Medulla oblongata (tissue), 1 donor: Measurements from ENCODE around the gene NRXN3.
A peak's percentile ranks its signal among the peaks of the same experiment; 100 is the strongest.

ENCODE experiments used
- DNase-seq: peaks from one replicate; pipeline ENCODE4 v3.0.0-alpha.2; 2015; ENCODE audit errors: extremely low spot score

Gene NRXN3

DNA sequence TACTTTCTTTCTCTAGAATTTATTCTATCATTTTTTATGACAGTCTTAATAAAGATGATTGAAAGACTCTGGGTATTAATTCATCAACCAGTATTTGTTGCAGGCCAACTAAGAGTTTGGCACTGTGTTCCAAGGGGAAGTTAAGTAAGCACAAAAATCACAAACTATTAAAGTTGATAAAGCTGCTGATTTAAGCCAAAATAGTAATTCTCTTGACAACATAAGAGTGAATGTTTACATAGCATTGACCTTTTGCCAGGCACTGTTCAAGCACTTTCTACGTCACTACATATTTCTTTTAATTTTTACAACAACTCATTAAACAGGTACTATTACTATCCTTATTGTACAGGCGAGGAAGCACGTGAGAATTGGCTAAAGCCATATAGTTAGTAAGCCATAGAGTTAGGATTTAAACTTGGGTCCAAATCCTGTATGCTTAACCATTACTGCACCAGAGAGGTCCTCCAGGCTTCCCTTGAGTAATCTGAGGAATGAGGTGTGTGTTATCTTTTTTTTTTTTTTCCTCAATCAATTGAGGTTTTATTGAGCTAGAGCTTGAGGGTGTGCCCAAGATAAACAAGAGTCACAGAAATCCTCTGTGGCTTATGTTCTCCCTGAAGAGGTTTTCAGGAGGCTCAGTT is 1031.5 kb downstream of the NRXN3 start:
- no peak for DNase-seq

DNA sequence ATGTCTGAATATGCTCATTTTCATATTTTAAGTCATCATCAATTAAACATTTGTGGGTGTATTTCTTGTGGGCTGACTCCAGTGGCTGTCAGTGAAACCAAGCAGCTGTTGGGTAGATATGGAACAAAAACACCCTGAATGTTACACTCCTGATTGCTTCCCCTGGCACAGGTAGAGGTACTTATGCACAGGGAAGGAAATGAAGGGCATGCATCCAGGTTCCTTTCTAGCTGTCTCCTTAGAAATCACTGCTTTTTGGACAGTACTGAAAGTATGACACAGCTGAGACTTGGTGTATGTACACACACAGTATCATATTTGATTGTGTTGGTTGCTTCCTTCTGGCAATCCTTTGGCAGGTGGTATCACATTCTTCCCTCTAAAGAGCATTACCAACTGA is 1034.4 kb downstream of the NRXN3 start:
- DNase-seq, result no peak

DNA sequence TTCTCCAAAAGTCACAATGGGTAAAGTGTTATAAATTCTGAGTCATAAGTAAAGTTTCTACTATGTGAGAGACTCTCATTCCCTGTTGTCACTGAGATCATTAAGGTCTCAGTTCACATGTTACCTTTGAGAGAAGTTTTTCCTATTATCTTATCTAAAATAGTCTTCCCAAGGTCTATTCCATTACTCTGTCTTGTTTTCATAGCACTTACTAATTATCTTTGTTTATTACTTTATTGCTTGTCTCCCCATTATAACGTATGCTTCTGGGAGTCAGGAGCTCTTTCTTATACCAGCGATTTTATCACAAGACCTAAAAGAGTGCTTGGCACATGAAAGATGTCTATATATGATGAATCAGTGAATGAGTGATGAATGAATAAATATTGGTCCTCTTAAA is 1039.2 kb downstream of the NRXN3 start:
- no peak for DNase-seq

DNA sequence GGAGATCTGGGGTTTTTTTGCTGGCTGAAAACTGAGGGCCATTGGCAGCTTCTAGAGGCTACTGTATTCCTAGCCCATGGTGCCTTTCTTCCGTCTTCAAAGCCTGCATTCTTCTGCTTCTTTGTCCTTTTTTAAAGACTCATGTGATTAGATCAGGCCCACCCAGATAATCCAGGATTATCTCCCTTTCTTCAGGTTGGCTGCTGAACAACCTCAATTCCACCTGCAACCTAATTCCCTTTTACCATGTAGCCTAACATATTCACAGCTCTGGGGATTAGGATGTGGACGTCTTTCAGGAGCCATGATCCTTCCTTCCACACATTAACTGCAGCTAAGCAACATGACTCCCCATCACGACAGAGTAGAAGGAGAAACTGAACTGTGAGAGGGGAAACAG is 1055.6 kb downstream of the NRXN3 start:
- DNase-seq, result no peak

DNA sequence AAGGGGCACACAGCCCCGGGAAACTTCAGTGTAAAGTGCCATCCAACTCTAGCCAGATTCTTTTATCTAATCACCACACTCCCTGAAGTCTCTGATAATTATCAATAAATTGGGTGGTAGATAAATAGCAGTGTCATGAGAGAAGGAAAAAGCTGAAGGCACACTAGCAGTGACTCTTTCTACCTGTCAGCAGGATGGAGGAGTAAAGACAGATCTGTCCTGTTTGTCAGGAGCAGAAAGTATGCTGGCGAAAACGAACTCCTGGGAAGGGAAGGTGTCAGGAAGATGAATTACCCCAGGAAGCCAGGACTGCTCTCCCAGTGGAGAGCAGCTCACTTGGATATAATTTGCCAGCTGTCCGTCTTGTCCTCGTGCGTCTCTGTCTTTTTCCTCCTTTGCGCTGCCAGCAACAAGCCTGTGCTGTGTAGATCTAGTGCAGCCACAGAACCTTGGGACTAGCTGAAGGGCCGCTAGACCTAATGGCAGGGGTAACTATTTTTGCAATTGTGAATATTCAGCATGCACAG is 1059.3 kb downstream of the NRXN3 start:
- DNase-seq, result no peak

DNA sequence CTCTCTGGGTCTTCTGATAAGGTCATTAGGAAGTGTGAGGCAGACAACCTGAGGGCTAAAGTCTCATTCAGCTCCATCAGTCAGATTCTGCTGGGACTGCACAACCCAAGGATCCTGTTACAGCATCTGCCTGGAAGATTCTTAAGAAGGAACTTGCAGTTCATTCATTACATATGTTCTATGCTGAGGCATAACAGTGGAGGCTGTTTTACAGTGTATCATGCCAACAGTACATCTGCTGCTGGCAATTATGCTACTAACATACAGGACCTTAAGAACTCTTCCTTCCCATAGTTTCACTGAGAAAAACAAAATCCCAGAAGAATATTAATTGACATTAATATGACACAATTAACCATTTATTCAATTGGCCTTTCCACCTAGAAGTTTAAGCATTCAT is 1072.5 kb downstream of the NRXN3 start:
- no peak for DNase-seq

DNA sequence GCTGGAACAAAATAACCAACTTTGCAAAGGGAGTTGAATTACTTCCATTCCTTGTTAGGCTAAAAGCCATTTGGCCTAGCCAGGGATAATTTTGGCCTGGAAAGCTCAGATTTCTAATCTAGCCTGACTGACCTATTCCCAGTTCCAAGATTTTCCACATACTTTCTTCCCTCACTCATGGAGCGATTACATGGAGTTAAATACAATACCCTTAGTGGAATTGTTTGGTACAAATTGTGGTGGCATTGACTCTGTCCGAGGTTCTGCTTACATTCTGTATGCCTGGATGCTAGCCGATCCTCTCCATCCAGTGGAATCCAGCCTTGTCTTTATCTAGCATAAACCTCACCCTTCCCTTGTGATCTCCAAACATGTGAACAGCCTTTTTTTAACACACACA is 1076.0 kb downstream of the NRXN3 start:
- no peak for DNase-seq

DNA sequence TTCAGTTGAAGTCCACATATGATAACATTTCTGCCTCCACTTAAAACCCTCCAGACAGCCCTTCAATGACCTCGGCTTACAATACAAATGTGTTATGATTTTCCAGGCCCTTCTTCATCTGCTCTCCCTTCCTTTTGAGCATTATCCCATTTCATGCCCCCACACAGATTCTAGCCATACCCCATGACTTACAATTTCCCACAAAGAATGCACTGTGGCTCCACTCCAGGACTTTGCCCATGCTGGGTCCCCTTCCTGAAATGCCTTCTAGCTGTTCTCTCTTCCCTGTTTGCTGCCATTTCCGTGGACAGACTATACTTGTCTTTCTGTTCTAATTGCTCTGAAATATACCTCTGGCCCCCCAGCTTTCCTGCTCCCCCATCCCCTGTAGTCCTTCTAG is 1078.0 kb downstream of the NRXN3 start:
- no peak for DNase-seq

DNA sequence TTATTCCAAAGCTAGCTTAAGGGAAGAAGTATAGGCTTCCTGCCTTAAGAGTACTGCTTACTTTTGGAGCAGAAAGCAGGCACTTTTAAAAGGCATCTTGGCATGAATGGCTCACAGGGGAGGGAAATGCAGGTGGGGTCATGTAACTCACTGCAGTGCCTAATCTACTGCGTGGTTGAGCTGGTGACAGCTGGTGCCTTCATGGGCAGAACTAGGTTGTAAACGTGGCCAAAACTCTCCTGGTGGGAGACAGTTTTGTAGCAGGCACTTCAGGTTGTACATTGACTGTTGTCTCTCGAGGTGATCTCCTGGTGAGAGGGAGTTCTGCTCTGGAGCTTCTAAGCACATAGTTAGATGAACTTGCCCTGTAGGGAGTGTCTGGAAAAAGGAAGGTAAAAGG is 1078.6 kb downstream of the NRXN3 start:
- DNase-seq, result no peak

DNA sequence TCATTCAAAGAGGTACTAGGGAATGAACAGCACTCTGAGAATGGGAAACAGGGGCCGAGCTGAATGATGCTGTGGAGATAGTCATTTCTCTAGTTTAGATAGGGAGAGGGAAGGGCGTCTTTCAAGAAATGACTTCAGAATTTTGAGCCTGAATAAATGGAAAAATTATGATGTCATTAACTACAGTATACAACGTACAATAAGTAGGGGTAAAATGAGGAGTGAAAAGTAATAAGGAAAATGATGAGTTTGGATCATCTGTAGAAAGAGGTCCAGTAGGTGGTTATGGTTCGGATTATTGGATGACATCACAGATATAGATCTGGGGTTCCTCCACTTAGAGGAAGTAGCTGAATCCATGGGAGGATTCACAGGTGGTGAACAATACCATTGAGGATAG is 1081.1 kb downstream of the NRXN3 start:
- DNase-seq, result peak; percentile 10

DNA sequence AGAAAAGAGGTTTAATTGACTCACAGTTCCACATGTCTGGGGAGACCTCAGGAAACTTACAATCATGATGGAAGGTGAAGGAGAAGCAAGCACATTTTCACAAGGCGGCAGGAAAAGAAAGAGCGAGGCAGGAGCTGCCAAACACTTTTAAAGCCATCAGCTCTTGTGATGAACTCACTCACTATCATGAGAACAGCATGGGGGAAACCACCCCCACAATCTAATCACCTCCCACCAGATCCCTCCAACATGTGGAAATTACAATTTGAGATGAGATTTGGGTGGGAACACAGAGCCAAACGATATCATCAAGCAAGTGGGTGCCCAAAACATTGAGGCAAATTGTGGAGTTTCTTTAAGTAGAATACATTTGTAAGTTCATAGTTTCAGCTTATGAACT is 1083.4 kb downstream of the NRXN3 start:
- DNase-seq, result no peak

DNA sequence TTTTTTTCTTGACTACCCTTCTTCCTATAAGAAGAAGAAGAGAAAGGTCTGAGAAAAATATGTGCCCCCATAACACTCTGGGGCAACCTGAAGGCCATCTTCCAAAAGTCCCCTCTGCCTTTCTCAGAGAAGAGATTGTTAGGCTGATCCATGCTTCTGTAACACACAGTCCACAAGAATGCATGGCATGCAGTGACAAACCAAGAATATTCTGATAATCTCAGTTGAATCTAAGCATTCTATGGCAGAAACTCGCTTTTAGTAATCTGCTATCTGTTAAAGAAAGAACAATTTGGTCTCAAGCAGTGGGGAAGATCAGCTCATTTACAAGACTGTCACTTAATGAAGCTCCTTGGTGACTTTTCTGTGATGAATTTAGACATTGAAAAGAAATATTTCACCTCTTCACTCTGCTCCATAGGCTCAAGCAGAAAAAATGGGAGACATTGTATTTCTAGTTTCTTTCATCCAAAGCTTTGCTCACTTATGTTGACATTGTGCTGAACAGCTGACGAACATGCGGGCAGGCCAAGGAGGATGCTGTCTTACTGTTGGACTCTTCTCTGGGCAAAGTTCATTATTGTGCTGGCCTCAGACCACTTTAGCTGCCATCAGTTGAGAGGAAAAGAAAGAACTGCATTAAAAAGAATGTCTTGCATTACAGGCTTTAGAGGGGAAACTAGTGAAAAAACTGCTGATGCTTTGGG is 1084.0 kb downstream of the NRXN3 start:
- no peak for DNase-seq

DNA sequence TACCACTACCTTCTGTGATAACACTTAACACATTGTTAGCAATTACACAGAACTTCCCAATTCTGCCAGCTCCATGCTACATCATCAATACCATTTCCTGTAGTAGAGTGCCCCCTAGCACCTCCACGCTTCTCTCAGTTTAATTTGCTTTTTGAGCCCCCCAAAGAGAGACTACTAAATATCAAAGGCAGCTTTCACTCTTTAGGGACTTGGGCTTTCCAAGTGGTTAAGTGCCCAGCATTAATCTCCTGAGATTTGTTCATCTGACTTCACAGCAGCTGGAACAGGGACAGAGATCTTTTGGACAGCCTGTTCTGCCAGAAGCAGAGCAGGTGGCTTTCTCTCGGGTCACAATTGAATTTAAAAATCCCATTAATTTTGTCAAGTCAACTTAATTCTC is 1086.2 kb downstream of the NRXN3 start:
- DNase-seq, result no peak

DNA sequence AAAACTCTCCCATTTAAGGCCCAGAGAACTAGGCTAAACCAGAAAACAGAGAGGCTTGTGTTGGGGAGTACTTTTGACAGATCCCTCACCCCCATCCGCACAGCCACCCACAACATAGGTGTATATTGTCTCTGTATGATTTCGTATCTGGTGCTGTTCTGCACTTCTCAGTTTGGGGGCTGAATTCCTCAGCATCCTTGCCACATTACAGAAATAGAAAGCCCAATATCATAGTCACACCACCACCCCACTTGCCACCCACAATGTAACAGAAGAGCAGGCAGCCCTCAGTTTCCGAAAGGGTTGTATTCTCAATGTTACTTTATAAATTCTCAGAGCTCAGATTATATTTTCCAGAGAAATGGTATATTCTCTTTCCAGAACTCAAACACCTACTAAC is 1090.2 kb downstream of the NRXN3 start:
- DNase-seq, result no peak

DNA sequence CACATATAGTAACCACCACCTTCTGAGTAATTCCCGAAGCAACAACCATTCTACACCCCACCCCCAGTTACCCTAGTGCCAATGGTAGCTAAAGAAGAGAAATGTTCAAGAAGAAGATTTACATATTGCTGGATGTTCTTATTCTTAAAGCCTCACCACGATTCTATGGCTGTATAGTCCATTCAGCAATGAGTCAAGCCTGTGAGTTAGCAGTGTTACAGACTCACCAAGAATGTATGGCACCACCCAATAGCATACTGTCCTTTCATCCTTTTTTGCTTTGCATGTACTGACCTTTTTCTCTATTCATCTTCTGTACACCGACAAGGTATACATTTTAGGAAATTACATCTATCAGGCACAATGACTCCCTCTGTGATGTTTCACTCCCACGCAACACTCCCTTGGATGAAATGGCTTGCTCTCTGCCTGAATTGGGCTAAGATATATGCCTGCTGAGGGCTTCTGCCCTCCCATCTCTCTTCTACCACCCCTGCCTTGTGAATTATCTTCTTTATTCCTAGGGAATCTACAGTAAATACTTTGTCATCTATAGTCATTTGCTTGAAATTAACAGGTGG is 1095.3 kb downstream of the NRXN3 start:
- DNase-seq, result no peak

DNA sequence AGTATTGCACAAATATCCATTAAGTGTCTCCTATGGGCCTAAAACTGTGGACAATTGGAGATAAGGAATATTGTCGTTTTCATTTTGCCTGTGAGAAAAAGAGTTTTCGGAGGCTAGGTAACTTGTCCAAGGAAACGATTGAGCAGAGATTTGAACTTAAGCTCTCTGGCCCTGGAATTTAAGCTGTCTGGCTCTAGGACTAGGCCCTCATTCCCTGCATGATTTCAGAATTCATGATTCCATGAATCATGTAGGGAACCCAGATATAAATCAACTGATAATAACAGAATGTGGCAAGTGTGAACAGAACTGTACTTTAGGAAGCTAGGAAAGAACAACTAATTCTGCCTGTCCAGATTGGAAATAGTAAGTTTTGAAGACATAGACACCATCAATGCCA is 1100.2 kb downstream of the NRXN3 start:
- DNase-seq, result no peak

DNA sequence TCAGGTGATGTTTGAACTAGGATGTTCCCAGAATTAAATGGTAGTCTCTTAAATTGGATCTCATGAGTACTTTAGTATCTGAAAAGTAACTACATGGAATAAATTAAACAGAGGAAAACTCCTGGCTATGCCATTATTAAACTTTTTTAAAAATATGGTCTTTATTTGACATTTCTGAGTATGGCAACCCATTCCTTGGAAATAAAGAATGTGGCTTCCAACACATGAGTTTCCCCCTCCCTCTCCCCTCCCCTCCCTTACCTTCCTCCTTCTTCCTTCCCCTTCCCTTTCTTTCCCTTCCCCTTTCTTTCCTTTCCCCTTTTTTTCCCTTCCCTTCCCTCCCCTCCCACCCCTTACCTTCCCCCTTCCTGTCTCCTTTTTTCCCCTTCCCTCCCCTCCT is 1100.9 kb downstream of the NRXN3 start:
- DNase-seq, result no peak

DNA sequence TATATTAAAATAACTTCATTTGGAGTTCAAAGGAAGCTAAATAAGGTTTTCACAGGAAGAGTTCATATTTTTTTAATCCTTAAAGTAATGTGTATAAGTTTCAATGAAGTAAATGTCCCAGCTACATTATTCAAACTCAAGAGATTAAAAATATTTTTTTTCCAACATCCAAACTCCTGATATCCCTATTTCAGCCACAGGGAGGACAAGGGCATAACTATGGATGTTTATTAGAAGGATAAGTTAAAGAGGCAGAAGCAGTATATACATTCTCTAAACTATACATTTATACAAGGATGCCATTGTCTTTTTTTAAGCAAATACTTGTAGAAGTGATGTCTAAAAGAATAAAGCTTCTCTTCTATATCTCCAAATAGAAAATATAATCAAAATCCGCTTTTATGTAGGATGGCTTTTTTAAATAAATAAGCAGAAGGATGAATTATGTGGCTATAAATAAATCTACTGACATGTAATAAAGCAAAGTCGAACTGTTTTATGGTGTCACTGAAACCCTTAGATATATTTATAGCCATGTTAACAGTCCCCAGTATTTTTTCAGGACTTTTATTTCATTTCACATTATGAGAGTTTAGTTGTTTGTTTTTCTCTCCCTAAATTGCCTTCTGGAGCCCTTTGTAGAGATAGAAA is 1104.6 kb downstream of the NRXN3 start:
- no peak for DNase-seq

DNA sequence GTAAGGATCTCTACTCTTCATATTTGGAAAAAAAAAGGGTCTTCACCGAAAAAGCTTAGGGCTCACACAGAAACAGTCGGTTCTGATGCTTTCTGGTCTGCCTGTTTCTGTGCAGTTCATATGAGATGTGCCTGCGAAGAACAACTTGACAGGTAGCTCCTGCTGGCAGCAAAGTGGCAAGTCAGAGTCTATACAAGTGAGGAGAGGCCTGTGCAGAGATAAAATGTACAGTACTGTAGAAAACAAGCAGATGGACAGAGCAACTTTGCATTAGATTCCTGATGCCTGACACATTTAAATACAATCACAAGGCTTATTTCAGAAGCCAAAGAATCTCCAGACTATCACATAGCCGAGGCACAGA is 1105.1 kb downstream of the NRXN3 start:
- DNase-seq, result no peak

DNA sequence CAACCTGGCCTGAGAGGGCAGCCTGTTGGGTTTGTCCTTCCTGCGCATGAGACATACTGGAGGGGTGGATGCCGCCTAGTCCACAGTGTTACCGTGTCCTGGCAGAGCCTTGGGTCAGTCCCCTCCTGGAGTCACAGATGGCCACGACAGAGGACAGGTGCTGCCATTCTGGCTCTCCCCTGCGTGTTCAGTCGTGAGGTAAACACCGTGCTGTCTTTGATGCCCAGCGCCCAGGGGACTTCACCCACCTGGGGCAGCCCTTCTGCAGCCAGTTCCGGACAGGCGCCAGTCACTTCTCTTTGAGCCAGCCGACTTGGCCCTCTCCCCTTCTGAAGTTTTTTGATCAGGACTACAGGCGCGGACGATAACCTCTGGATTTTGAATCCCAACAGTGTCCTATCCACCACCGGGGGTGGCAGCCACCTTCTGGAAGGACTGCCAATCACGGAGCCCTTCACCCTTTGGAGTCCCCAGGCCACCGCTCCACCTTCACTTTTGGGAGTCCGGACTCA is 1108.2 kb downstream of the NRXN3 start:
- DNase-seq, result no peak

DNA sequence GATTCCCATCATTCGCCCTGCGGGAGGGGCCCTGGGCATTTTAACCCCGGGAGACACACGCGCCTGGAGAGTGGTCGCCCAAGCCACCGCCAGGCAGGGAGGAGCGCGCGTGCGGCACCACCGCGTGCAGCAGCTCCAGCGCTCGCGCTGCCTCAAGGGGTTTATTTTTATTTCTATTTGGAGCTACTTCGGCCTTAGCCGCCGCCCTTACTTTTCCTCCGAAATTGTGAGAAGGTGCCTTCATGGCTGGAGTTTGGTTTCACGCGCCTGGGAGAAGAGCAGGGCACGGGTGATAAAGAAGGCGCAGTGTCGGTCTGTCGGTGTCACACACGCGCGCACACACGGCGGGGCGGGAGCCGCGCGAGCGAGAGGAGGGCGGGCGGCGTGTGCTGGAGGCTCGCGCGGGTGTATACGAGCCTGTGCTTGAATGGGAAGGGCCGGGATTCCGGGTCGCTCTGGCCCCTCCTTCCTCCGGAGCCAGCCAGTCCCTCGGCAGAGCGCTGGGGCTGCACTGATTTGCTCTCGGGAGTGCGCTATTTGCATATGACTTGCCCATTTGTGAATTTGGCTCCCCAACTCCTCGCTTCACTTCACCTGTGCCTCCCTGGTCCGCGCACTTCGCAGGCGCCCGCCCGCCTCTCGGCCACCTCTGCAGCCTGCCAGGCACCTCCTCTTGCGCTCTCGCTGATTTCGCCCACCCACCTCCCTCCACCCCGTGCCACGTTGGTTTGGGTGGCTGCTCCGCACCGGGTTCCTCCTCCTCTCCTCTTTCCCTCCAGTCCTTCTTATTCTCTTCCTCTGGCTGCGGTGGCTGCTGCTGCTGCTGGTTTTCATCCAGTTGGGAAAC is 1108.8 kb downstream of the NRXN3 start:
- peak; percentile 56 for DNase-seq
